SK-N-SH (cell line): ENCODE data around the gene KRTAP10-8. TPM values are rescaled to one million over a fixed set of nuclear protein-coding genes. Genes with fewer than 3 reads are reported as not detected.
"Not testable (repeated sequence)": the region's sequence is repeated elsewhere in the genome, so short reads cannot be mapped to it uniquely, and the experiment has no call there.

Experiments
- CTCF ChIA-PET: fragments of 300-600, 350-600 bp; formaldehyde crosslinking; extraction: SDS; loops from one replicate; lab custom pipeline; 2021; lab: Yijun Ruan, JAX
- POLR2A ChIA-PET: fragments of 350-600 bp; sonication (Branson Sonifier 250); formaldehyde crosslinking; extraction: SDS; loops from one replicate; lab custom pipeline; 2020; ENCODE audit warnings: antibody characterized with exemption, inconsistent platforms; lab: Yijun Ruan, JAX
- DNase-seq: peaks from one replicate; pipeline ENCODE4 v3.0.0; 2012
- H2AFZ ChIP-seq: fragments of 200-600 bp; sonication (generic); 2 replicates; pipeline ENCODE4 v1.8.1; 2016; ENCODE audit warnings: antibody characterized with exemption, mild to moderate bottlenecking, low read depth
- H3F3A ChIP-seq: fragments of 200-600 bp; sonication (generic); replicated peaks from 2 replicates; pipeline ENCODE3; 2016; ENCODE audit warnings: antibody characterized with exemption, mild to moderate bottlenecking; ENCODE audit not compliant: insufficient read depth
- H3K27ac ChIP-seq, 2 experiments: fragments of 200-500 bp in 1 of 2; fragments of 200-600 bp in 1 of 2; sonication (Bioruptor generic) in 1 of 2; sonication (generic), shearing (Covaris generic) in 1 of 2; 2 replicates each; pipeline versions ENCODE4 v1.5.1 to v1.6.1; 2014 to 2016; ENCODE audit warnings: low read depth in 2 of 2, inconsistent platforms in 1 of 2, low read length in 1 of 2, mild to moderate bottlenecking in 1 of 2, mixed read lengths in 1 of 2
- H3K27me3 ChIP-seq: fragments of 200-600 bp; sonication (generic), shearing (Covaris generic); 2 replicates; pipeline ENCODE4 v1.6.1; 2016; ENCODE audit warnings: mixed run types; ENCODE audit not compliant: insufficient read depth
- H3K36me3 ChIP-seq, 2 experiments: fragments of 200-500 bp in 1 of 2; fragments of 200-600 bp in 1 of 2; sonication (Bioruptor generic) in 1 of 2; sonication (generic) in 1 of 2; replicated peaks in 1 of 2; 2 replicates each; pipeline versions ENCODE3 to v1.5.1; 2014 to 2016; ENCODE audit warnings: low read length in 1 of 2, mild to moderate bottlenecking in 1 of 2; ENCODE audit not compliant: insufficient read depth in 2 of 2, control insufficient read depth in 1 of 2
- H3K4me1 ChIP-seq, 2 experiments: fragments of 200-500 bp in 1 of 2; fragments of 200-600 bp in 1 of 2; sonication (Bioruptor generic) in 1 of 2; sonication (generic), shearing (Covaris generic) in 1 of 2; 2 replicates each; pipeline versions ENCODE4 v1.5.1 to v1.6.1; 2014 to 2016; ENCODE audit warnings: low read depth in 1 of 2, low read length in 1 of 2, mixed run types in 1 of 2; ENCODE audit not compliant: insufficient read depth in 2 of 2, control insufficient read depth in 1 of 2
- H3K4me2 ChIP-seq: fragments of 200-600 bp; sonication (generic), shearing (Covaris generic); 2 replicates; pipeline ENCODE4 v1.6.1; 2017; ENCODE audit warnings: mixed run types
- H3K4me3 ChIP-seq, 2 experiments: fragments of 200-500 bp in 1 of 2; fragments of 200-600 bp in 1 of 2; sonication (Bioruptor generic) in 1 of 2; sonication (generic), shearing (Covaris generic) in 1 of 2; 2 replicates each; pipeline versions ENCODE4 v1.5.1 to v1.8.1; 2014 to 2016; ENCODE audit warnings: low read depth in 2 of 2, inconsistent platforms in 1 of 2, low read length in 1 of 2, mild to moderate bottlenecking in 1 of 2, mixed read lengths in 1 of 2, moderate library complexity in 1 of 2
- H3K79me2 ChIP-seq: fragments of 200-600 bp; sonication (generic); 2 replicates; pipeline ENCODE4 v1.8.1; 2017; ENCODE audit warnings: mild to moderate bottlenecking; ENCODE audit not compliant: insufficient read depth
- H3K9ac ChIP-seq: fragments of 200-600 bp; sonication (generic); 2 replicates; pipeline ENCODE4 v1.6.1; 2017; ENCODE audit warnings: mixed run types
- H3K9me2 ChIP-seq: fragments of 200-600 bp; sonication (generic); 2 replicates; pipeline ENCODE4 v1.6.1; 2017; ENCODE audit warnings: mixed run types
- H3K9me3 ChIP-seq: fragments of 200-600 bp; sonication (generic); 2 replicates; pipeline ENCODE4 v1.6.1; 2017; ENCODE audit warnings: mixed run types, mild to moderate bottlenecking, moderate library complexity
- H4K20me1 ChIP-seq: fragments of 200-600 bp; sonication (generic); 2 replicates; pipeline ENCODE4 v1.6.1; 2017; ENCODE audit warnings: mild to moderate bottlenecking, mixed run types; ENCODE audit not compliant: insufficient read depth
- CTCF ChIP-seq: fragments of 200-600 bp; sonication (generic); IDR thresholded peaks from 2 replicates; pipeline ENCODE4 v1.6.1; 2017; ENCODE audit warnings: antibody characterized with exemption, mild to moderate bottlenecking, moderate library complexity
- GABPA ChIP-seq: IDR thresholded peaks from 2 replicates; pipeline ENCODE4 v1.4.0; 2012; ENCODE audit warnings: low read depth, mild to moderate bottlenecking
- POLR2AphosphoS5 ChIP-seq: IDR thresholded peaks from 2 replicates; pipeline ENCODE4 v1.6.1; 2012; ENCODE audit warnings: low read depth, low read length
- TCF12 ChIP-seq: IDR thresholded peaks from 2 replicates; pipeline ENCODE4 v1.4.0; 2012
- ZBTB33 ChIP-seq: IDR thresholded peaks from 2 replicates; pipeline ENCODE4 v1.4.0; 2012; ENCODE audit warnings: low read depth, borderline replicate concordance
- WGBS: methylation state at CpG from one replicate; pipeline ENCODE4 v1.1.6; 2017; ENCODE audit warnings: low lambda C conversion rate; 5-methylcytosine and 5-hydroxymethylcytosine counted together
- polyA plus RNA-seq, 3 experiments: library from polyadenylated mRNA; depleted of rRNA; stranded (reverse); fragments of >200 nt; gene quantifications; 2 replicates each; pipeline ENCODE4 v1.2.3, GENCODE V29; 2012
- TF ChIP-seq, protein P1 (sequence below): IDR thresholded peaks from 2 replicates; pipeline ENCODE4 v1.4.0; 2012; ENCODE audit warnings: low read depth, borderline replicate concordance

KRTAP10-8 gene
- polyA plus RNA-seq, 1 of the 3 experiments (the other 2 are of a cell fraction), result not detected

DNA sequence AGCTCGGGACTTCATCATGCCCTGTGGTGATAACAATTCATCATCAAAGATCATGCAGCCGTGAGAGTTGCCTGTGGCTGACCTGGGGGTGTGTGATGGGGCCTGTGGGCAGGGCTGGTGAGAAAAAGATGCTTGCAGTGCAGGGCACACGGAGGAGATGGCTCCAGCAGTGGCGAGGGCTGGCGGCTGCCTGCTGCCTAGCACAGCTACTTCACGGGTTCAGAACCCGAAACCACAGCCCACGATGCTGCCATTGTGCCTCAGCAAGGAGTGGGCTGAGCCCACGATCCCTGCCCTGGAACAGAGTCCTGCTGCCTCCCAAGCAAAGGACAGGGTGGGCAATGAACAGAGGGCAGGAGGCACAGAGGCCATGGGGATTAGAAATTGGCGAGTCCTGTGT lies 14.4 kb downstream of the KRTAP10-8 start (continued):
- TF ChIP-seq, protein P1, sequence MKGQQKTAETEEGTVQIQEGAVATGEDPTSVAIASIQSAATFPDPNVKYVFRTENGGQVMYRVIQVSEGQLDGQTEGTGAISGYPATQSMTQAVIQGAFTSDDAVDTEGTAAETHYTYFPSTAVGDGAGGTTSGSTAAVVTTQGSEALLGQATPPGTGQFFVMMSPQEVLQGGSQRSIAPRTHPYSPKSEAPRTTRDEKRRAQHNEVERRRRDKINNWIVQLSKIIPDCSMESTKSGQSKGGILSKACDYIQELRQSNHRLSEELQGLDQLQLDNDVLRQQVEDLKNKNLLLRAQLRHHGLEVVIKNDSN, result no peak
- TF ChIP-seq TCF12 (no peak), GABPA (no peak), CTCF (no peak), POLR2AphosphoS5 (no peak)
- TF ChIP-seq, all 33 proteins: peak for 0

DNA sequence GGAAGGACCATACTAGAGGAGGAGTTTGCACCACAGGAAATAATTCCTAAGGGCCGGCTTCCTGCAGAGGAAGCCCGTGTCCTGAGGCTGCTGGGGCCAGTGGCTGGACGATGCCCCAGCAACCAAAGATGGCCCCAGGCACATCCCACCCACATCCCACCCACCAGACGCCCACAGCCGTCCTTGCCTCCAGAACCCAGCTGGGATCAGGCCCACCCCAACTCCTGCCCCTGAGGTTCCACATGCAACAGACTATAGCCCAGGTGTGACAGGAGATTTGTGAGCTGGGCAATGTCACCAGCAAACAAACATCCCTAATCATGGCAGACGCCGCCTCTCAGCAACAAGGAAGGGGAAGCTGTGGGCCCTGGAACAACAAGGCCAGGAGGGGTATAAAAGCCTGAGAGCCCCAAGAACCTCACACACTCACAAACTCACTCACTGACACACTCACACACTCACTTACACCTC lies 14.8 kb downstream of the KRTAP10-8 start, which contains the start of gene KRTAP10-9:
TSS of gene KRTAP10-9 (plus strand) at position 421 of the 471 bp plus-strand sequence. CDS start 79 bp downstream, outside the sequence.
- H4K20me1 ChIP-seq, result no peaks in the 10 kb centered on the region
- CTCF ChIA-PET, result interaction anchor here (4.4 kb wide), 1 partner anchor 167 kb away, joined by 15 read pairs; no protein-coding TSS in a partner anchor
- H3K9ac ChIP-seq, result no peak within 1 kb of the TSS
- peaks cover 10% of the 10 kb centered on the region; the same call in 1 of the 2 replicates for H3K9me3 ChIP-seq
- H3F3A ChIP-seq, result no peaks in the 10 kb centered on the region
- no peaks in the 10 kb centered on the region for H3K79me2 ChIP-seq
- no peak within 1 kb of the TSS for H3K4me2 ChIP-seq
- H3K27ac ChIP-seq, result no peak within 1 kb of the TSS
- peaks cover 11% of the 10 kb centered on the region; the same call in 1 of the 2 replicates for H3K27me3 ChIP-seq
- H3K4me3 ChIP-seq, result no peak within 1 kb of the TSS
- no peak within 1 kb of the TSS for H2AFZ ChIP-seq
- 17% methylated on average over 2 of the region's 7 CpGs for WGBS
- TF ChIP-seq ZBTB33, result no peak
- no peaks in the 10 kb centered on the region for H3K9me2 ChIP-seq
- POLR2A ChIA-PET, result no interaction called here
- peaks cover 0 to 3% of the 10 kb centered on the region in 2 experiments for H3K36me3 ChIP-seq
- no peak for DNase-seq
- H3K4me1 ChIP-seq, result no peaks in the 10 kb centered on the region; a peak in 1 of 4 replicates

GRCh38 chr21:44627181-44627822 lies 15.4 kb downstream of the KRTAP10-8 start:
- H4K20me1 ChIP-seq, H3K27ac ChIP-seq, H3K4me3 ChIP-seq, H3K36me3 ChIP-seq, POLR2A ChIA-PET, H3K9ac ChIP-seq, H3K4me2 ChIP-seq, H3K4me1 ChIP-seq, H3F3A ChIP-seq, H2AFZ ChIP-seq, H3K79me2 ChIP-seq, DNase-seq, H3K9me3 ChIP-seq, H3K9me2 ChIP-seq: not testable (repeated sequence)
- H3K27me3 ChIP-seq, result peaks cover 11% of the 10 kb centered on the region; the same call in 1 of the 2 replicates
- CTCF ChIA-PET, result interaction anchor here (4.4 kb wide), 1 partner anchor 166 kb away, joined by 15 read pairs; no protein-coding TSS in a partner anchor
- WGBS, result 10% methylated on average over 6 of the region's 20 CpGs

DNA sequence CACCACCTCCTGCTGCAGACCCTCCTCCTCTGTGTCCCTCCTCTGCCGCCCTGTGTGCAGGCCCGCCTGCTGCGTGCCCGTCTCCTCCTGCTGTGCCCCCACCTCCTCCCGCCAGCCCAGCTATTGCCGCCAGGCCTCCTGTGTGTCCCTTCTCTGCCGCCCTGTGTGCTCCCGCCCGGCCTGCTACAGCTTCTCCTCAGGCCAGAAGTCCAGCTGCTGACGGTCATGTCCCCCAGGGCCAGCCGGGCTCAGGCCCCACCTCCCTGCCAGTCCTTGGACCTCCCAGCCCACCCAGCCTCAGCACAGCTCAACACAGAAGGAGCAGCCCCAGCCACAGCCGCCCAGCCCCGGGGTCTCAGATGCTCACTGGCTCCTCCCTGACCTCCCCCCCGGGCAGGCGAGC lies 16.0 kb downstream of the KRTAP10-8 start:
- H4K20me1 ChIP-seq, H3K4me2 ChIP-seq, H3K4me3 ChIP-seq, H3K27ac ChIP-seq, H2AFZ ChIP-seq, H3K4me1 ChIP-seq, POLR2A ChIA-PET, H3K79me2 ChIP-seq, H3K9me2 ChIP-seq, H3F3A ChIP-seq, H3K9ac ChIP-seq, DNase-seq, H3K36me3 ChIP-seq: not testable (repeated sequence)
- Histone ChIP-seq H3K27me3 (peaks cover 11% of the 10 kb centered on the region; the same call in 1 of the 2 replicates), H3K9me3 (peaks cover 15% of the 10 kb centered on the region; the same call in 1 of the 2 replicates)
- CTCF ChIA-PET, result interaction anchor here (4.4 kb wide), 1 partner anchor 166 kb away, joined by 15 read pairs; no protein-coding TSS in a partner anchor
- WGBS, result 4% methylated on average over 7 of the region's 15 CpGs
